Measurements from ENCODE around the gene CLBA1. TPM values are rescaled to one million over a fixed set of nuclear protein-coding genes. Genes with fewer than 3 reads are reported as not detected.
"Not testable (repeated sequence)": the region's sequence is repeated elsewhere in the genome, so short reads cannot be mapped to it uniquely, and the experiment has no call there.

Gene CLBA1
- total RNA-seq, 1 donor, result 12.3 TPM

DNA sequence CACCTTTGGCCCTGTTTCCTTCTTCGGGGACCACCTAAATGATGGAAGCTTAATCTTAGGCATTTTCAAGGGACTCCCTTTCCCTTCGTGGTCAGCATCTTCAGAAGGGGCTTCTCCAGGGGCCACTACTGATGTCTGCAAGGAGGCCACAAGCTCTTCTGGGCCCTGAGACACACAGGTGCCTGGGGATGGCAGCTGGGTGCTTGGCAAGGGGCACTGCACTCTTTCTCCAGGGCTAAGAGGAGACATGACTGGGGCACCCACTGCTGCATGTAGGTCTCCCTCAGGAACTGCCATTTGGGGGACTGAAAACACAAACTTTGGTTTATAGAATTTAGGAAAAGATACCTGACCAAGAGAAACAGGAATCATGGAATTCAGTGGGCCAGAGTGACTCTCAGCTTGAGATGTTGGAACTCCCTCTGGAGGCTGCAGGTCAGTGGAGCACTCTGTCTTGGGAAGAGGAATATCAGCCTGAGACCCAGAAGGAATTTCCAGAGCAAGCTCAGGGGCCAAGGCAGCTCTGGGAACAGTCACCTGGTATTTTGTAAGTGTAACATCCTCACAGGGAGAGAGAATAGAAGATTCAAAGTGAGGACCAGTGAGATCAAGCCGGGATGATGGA is 45.0 kb upstream of the CLBA1 start:
- Histone ChIP-seq H4K20me1 (ENCODE audit: insufficient read depth, low read length) (no peaks in the 10 kb centered on the region), H3K79me2 (ENCODE audit: insufficient read depth, low read length) (no peaks in the 10 kb centered on the region), H3K9me3 (ENCODE audit: low read depth, low read length) (no peaks in the 10 kb centered on the region), H2AFZ (ENCODE audit: low read length) (no peak overlapping the region), H3K4me2 (ENCODE audit: insufficient read depth, low read length) (no peak overlapping the region), H3K27me3 (ENCODE audit: insufficient read depth, low read length) (peaks cover 3% of the 10 kb centered on the region), H3K36me3 (ENCODE audit: insufficient read depth, low read length) (no peaks in the 10 kb centered on the region), H3K4me1 (ENCODE audit: insufficient read depth, low read length) (no peaks in the 10 kb centered on the region), H3K4me3 (ENCODE audit: insufficient read depth, low read length) (no peak overlapping the region), H3K27ac (ENCODE audit: low read depth, low read length) (no peak overlapping the region)
- TF ChIP-seq, protein P1, sequence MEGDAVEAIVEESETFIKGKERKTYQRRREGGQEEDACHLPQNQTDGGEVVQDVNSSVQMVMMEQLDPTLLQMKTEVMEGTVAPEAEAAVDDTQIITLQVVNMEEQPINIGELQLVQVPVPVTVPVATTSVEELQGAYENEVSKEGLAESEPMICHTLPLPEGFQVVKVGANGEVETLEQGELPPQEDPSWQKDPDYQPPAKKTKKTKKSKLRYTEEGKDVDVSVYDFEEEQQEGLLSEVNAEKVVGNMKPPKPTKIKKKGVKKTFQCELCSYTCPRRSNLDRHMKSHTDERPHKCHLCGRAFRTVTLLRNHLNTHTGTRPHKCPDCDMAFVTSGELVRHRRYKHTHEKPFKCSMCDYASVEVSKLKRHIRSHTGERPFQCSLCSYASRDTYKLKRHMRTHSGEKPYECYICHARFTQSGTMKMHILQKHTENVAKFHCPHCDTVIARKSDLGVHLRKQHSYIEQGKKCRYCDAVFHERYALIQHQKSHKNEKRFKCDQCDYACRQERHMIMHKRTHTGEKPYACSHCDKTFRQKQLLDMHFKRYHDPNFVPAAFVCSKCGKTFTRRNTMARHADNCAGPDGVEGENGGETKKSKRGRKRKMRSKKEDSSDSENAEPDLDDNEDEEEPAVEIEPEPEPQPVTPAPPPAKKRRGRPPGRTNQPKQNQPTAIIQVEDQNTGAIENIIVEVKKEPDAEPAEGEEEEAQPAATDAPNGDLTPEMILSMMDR (IDR thresholded peaks at IDR 0.05; ENCODE audit: extremely low read depth, low read depth, low read length), result peak; percentile 39
- peak; percentile 68 for DNase-seq (ENCODE audit: insufficient read length, low spot score, missing footprints)

DNA sequence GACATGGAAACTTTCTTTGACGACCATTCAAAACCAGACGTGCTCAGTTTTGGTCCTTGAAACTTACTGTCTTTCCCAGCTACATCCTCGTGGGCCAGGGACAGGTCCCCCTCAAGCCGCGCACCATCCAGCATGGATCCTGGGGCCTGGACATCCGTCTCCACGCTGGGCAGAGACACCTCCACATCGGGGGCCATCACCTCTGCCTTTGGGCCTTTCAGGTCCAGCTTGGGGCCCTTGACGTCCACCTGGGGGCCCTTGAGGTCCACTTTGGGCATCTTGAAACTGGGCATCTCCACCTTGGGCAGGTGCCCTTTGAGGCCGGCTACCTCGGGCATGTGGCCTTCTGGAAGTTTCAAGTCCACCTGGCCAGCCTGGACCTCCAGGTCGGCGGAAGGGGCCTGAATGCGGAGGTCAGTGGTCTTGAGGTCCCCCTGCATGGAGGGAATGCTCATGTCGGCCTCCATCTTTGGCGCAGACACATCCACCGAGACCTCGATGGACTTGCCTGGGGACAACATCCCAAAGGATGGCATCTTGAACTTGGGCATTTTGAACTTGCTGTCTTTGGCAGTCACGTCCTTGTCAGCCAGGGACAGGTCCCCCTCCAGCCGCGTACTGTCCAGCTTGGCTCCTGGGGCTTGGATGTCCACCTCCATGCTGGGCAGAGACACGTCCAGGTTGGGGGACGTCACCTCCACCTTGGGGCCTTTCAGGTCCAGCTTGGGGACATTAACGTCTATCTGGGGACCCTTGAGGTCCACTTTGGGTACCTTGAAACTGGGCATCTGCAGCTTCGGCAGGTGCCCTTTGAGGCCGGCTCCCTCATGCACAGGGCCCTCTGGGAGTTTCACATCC is 43.9 kb upstream of the CLBA1 start:
- Histone ChIP-seq H4K20me1 (ENCODE audit: insufficient read depth, low read length) (no peaks in the 10 kb centered on the region), H3K9me3 (ENCODE audit: low read depth, low read length) (no peaks in the 10 kb centered on the region), H3K27ac (ENCODE audit: low read depth, low read length) (no peak overlapping the region), H3K4me3 (ENCODE audit: insufficient read depth, low read length) (no peak overlapping the region), H3K79me2 (ENCODE audit: insufficient read depth, low read length) (no peaks in the 10 kb centered on the region), H3K36me3 (ENCODE audit: insufficient read depth, low read length) (no peaks in the 10 kb centered on the region), H3K4me2 (ENCODE audit: insufficient read depth, low read length) (no peak overlapping the region), H3K4me1 (ENCODE audit: insufficient read depth, low read length) (no peaks in the 10 kb centered on the region), H3K27me3 (ENCODE audit: insufficient read depth, low read length) (peaks cover 3% of the 10 kb centered on the region), H2AFZ (ENCODE audit: low read length) (no peak overlapping the region)
- TF ChIP-seq, protein P1 (IDR thresholded peaks at IDR 0.05; ENCODE audit: extremely low read depth, low read depth, low read length), result no peak
- peak; percentile 21 for DNase-seq (ENCODE audit: insufficient read length, low spot score, missing footprints)

DNA sequence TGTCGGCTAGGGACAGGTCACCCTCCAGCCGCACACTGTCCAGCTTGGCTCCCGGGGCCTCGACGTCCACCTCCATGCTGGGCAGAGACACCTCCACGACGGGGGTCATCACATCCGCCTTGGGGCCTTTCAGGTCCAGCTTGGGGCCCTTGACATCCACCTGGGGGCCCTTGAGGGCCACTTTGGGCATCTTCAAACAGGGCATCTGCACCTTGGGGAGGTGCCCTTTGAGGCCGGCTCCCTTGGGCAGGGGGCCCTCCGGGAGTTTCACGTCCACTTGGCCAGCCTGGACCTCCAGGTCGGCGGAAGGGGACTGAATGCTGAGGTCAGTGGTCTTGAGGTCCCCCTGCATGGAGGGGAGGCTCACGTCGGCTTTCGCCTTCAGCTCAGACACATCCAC is 43.0 kb upstream of the CLBA1 start:
- H3K79me2 ChIP-seq (ENCODE audit: insufficient read depth, low read length), result no peaks in the 10 kb centered on the region
- no peaks in the 10 kb centered on the region for H3K9me3 ChIP-seq (ENCODE audit: low read depth, low read length)
- no peaks in the 10 kb centered on the region for H3K4me1 ChIP-seq (ENCODE audit: insufficient read depth, low read length)
- TF ChIP-seq, protein P1 (IDR thresholded peaks at IDR 0.05; ENCODE audit: extremely low read depth, low read depth, low read length), result no peak
- H4K20me1 ChIP-seq (ENCODE audit: insufficient read depth, low read length), result no peaks in the 10 kb centered on the region
- H3K27me3 ChIP-seq (ENCODE audit: insufficient read depth, low read length), result peaks cover 3% of the 10 kb centered on the region
- no peak overlapping the region for H2AFZ ChIP-seq (ENCODE audit: low read length)
- H3K4me3 ChIP-seq (ENCODE audit: insufficient read depth, low read length), result no peak overlapping the region
- no peak for DNase-seq (ENCODE audit: insufficient read length, low spot score, missing footprints)
- H3K36me3 ChIP-seq (ENCODE audit: insufficient read depth, low read length), result no peaks in the 10 kb centered on the region
- no peak overlapping the region for H3K4me2 ChIP-seq (ENCODE audit: insufficient read depth, low read length)
- H3K27ac ChIP-seq (ENCODE audit: low read depth, low read length), result no peak overlapping the region

DNA sequence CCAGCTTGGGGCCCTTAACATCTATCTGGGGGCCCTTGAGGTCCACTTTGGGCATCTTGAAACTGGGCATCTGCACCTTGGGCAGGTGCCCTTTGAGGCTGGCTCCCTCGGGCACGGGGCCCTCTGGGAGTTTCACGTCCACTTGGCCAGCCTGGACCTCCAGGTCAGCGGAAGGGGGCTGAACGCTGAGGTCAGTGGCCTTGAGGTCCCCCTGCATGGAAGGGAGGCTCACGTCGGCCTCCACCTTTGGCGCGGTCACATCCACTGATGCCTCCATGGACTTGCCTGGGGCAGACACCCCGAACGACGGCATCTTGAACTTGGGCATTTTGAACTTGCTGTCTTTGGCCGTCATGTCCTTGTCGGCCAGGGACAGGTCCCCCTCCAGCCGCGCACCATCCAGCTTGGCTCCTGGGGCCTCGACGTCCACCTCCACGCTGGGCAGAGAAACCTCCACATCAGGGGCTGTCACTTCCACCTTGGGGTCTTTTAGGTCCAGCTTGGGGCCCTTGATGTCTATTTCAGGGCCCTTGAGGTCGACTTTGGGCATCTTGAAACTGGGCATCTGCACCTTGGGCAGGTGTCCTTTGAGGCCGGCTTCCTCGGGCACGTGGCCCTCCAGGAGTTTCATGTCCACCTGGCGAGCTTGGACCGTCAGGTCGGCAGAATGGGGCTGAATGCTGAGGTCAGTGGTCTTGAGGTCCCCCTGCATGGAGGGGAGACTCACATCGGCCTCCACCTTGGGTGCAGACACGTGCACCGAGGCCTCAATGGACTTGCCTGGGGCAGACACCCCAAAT is 42.2 kb upstream of the CLBA1 start:
- not testable (repeated sequence) for H3K9me3 ChIP-seq (ENCODE audit: low read depth, low read length); H3K4me3 ChIP-seq (ENCODE audit: insufficient read depth, low read length); H4K20me1 ChIP-seq (ENCODE audit: insufficient read depth, low read length); H3K27ac ChIP-seq (ENCODE audit: low read depth, low read length); H3K36me3 ChIP-seq (ENCODE audit: insufficient read depth, low read length); H3K4me2 ChIP-seq (ENCODE audit: insufficient read depth, low read length); H3K79me2 ChIP-seq (ENCODE audit: insufficient read depth, low read length); H2AFZ ChIP-seq (ENCODE audit: low read length); H3K4me1 ChIP-seq (ENCODE audit: insufficient read depth, low read length); H3K27me3 ChIP-seq (ENCODE audit: insufficient read depth, low read length)
- peak; percentile 17 for DNase-seq (ENCODE audit: insufficient read length, low spot score, missing footprints)

DNA sequence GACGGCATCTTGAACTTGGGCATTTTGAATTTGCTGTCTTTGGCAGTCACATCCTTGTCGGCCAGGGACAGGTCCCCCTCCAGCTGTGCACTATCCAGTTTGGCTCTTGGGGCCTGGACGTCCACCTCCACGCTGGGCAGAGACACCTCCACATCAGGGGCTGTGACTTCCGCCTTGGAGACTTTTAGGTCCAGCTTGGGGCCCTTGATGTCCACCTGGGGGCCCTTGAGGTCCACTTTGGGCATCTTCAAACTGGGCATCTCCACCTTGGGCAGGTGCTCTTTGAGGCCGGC is 41.6 kb upstream of the CLBA1 start:
- H3K4me1 ChIP-seq (ENCODE audit: insufficient read depth, low read length); H3K4me3 ChIP-seq (ENCODE audit: insufficient read depth, low read length); H2AFZ ChIP-seq (ENCODE audit: low read length); H3K27ac ChIP-seq (ENCODE audit: low read depth, low read length); H3K9me3 ChIP-seq (ENCODE audit: low read depth, low read length); H3K27me3 ChIP-seq (ENCODE audit: insufficient read depth, low read length); DNase-seq (ENCODE audit: insufficient read length, low spot score, missing footprints); H3K4me2 ChIP-seq (ENCODE audit: insufficient read depth, low read length); H4K20me1 ChIP-seq (ENCODE audit: insufficient read depth, low read length); H3K36me3 ChIP-seq (ENCODE audit: insufficient read depth, low read length); H3K79me2 ChIP-seq (ENCODE audit: insufficient read depth, low read length): not testable (repeated sequence)

DNA sequence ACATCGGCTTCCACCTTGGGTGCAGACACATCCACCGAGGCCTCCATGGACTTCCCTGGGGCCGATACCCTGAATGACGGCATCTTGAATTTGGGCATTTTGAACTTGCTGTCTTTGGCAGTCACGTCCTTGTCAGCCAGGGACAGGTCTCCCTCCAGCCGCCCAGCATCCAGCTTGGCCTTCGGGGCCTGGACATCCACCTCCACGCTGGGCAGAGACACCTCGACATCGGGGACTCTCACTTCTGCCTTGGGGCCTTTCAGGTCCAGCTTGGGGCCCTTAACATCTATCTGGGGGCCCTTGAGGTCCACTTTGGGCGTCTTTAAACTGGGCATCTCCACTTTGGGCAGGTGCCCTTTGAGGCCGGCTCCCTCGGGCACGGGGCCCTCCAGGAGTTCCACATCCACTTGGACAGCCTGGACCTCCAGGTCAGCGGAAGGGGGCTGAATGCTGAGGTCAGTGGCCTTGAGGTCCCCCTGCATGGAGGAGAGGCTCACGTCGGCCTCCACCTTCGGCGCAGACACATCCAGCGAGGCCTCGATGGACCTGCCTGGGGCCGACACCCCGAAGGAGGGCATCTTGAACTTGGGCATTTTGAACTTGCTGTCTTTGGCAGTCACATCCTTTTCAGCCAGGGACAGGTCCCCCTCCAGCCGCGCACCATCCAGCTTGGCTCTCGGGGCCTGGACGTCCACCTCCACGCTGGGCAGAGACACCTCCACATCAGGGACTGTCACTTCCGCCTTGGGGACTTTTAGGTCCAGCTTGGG is 41.0 kb upstream of the CLBA1 start:
- H4K20me1 ChIP-seq (ENCODE audit: insufficient read depth, low read length); H3K36me3 ChIP-seq (ENCODE audit: insufficient read depth, low read length); H3K27ac ChIP-seq (ENCODE audit: low read depth, low read length); H3K4me3 ChIP-seq (ENCODE audit: insufficient read depth, low read length); H3K9me3 ChIP-seq (ENCODE audit: low read depth, low read length); H3K27me3 ChIP-seq (ENCODE audit: insufficient read depth, low read length); H3K4me1 ChIP-seq (ENCODE audit: insufficient read depth, low read length); H3K79me2 ChIP-seq (ENCODE audit: insufficient read depth, low read length); H2AFZ ChIP-seq (ENCODE audit: low read length); H3K4me2 ChIP-seq (ENCODE audit: insufficient read depth, low read length): not testable (repeated sequence)
- peak; percentile 22 for DNase-seq (ENCODE audit: insufficient read length, low spot score, missing footprints)
